WTC11 (cell line): ENCODE results near the gene VPS4B.

Source experiments
- TEAD1 ChIP-seq: sonication (generic); formaldehyde crosslinking; IDR thresholded peaks from 2 replicates; pipeline ENCODE4 v1.8.0; 2022; ENCODE audit warnings: mild to moderate bottlenecking, missing genetic modification reagents
- ZNF138 ChIP-seq: sonication (generic); formaldehyde crosslinking; conservative IDR thresholded peaks from 2 replicates; pipeline ENCODE4 v1.8.1; 2022; ENCODE audit warnings: mild to moderate bottlenecking, moderate library complexity, missing genetic modification reagents
- TF ChIP-seq, protein P1 (sequence below): fragments of 200-600 bp; IDR thresholded peaks from 2 replicates; pipeline ENCODE4 v1.8.0; 2022; ENCODE audit warnings: antibody characterized with exemption
- TF ChIP-seq, protein P2 (sequence below): sonication (generic); formaldehyde crosslinking; IDR thresholded peaks from 2 replicates; pipeline ENCODE4 v1.8.1; 2023; ENCODE audit warnings: mild to moderate bottlenecking, moderate library complexity, missing genetic modification reagents
- TF ChIP-seq, protein P3 (sequence below): fragments of 250-450 bp; sonication (Bioruptor Pico); IDR thresholded peaks from 2 replicates; pipeline ENCODE4 v1.9.0; 2021; ENCODE audit warnings: moderate library complexity, mild to moderate bottlenecking, inconsistent platforms, borderline replicate concordance
- TF ChIP-seq, protein P4 (sequence below): sonication (generic); formaldehyde crosslinking; IDR thresholded peaks from 2 replicates; pipeline ENCODE4 v1.8.1; 2023; ENCODE audit warnings: mild to moderate bottlenecking, missing genetic modification reagents, moderate library complexity

DNA sequence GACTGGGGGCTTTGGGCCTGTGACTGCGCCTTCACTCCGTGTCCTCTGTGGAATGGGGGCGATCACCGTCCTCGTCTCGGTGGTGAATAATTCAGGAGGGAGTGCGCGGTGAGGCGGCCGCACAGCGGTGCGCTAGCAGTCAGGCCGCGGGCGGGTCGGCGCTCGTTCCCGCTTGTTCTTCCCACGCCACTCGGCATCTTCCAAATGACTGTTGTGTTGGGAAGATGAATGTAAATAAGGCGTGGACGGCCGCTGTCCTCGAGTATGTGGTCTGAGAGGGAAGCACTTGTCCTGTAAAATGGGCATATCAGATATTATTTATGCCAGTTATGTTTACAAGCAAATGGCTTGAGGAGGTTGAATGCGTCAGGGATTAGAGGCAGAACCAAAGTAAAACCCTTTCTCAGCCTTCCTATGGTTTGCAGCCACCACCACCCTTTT, 608 bp upstream of the VPS4B start:
- TF ChIP-seq, protein P1, sequence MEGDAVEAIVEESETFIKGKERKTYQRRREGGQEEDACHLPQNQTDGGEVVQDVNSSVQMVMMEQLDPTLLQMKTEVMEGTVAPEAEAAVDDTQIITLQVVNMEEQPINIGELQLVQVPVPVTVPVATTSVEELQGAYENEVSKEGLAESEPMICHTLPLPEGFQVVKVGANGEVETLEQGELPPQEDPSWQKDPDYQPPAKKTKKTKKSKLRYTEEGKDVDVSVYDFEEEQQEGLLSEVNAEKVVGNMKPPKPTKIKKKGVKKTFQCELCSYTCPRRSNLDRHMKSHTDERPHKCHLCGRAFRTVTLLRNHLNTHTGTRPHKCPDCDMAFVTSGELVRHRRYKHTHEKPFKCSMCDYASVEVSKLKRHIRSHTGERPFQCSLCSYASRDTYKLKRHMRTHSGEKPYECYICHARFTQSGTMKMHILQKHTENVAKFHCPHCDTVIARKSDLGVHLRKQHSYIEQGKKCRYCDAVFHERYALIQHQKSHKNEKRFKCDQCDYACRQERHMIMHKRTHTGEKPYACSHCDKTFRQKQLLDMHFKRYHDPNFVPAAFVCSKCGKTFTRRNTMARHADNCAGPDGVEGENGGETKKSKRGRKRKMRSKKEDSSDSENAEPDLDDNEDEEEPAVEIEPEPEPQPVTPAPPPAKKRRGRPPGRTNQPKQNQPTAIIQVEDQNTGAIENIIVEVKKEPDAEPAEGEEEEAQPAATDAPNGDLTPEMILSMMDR = no peak
- TF ChIP-seq TEAD1 (CRISPR knock-in tag) (no peak), ZNF138 (no peak)
- TF ChIP-seq, protein P2, sequence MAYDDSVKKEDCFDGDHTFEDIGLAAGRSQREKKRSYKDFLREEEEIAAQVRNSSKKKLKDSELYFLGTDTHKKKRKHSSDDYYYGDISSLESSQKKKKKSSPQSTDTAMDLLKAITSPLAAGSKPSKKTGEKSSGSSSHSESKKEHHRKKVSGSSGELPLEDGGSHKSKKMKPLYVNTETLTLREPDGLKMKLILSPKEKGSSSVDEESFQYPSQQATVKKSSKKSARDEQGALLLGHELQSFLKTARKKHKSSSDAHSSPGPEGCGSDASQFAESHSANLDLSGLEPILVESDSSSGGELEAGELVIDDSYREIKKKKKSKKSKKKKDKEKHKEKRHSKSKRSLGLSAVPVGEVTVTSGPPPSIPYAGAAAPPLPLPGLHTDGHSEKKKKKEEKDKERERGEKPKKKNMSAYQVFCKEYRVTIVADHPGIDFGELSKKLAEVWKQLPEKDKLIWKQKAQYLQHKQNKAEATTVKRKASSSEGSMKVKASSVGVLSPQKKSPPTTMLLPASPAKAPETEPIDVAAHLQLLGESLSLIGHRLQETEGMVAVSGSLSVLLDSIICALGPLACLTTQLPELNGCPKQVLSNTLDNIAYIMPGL (CRISPR knock-in tag) = no peak
- TF ChIP-seq, protein P3, sequence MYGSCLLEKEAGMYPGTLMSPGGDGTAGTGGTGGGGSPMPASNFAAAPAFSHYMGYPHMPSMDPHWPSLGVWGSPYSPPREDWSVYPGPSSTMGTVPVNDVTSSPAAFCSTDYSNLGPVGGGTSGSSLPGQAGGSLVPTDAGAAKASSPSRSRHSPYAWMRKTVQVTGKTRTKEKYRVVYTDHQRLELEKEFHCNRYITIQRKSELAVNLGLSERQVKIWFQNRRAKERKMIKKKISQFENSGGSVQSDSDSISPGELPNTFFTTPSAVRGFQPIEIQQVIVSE (CRISPR knock-in tag) = no peak
- TF ChIP-seq, protein P4, sequence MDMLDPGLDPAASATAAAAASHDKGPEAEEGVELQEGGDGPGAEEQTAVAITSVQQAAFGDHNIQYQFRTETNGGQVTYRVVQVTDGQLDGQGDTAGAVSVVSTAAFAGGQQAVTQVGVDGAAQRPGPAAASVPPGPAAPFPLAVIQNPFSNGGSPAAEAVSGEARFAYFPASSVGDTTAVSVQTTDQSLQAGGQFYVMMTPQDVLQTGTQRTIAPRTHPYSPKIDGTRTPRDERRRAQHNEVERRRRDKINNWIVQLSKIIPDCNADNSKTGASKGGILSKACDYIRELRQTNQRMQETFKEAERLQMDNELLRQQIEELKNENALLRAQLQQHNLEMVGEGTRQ = no peak
